H1 (cell line): Measurements from ENCODE around the gene ZYG11B. TPM values are rescaled to one million over a fixed set of nuclear protein-coding genes. Genes with fewer than 3 reads are reported as not detected.

Experiments used
- CTCF ChIP-seq, 3 experiments: IDR thresholded peaks; 1 replicate in 2 of 3; 2 replicates in 1 of 3; pipeline versions ENCODE4 v1.5.1 to v1.6.1; 2011; ENCODE audit warnings: low read length in 3 of 3, mild to moderate bottlenecking in 3 of 3, inconsistent platforms in 2 of 3, low read depth in 1 of 3, moderate library complexity in 1 of 3; ENCODE audit not compliant: insufficient read depth in 1 of 3; ENCODE audit errors: control extremely low read depth in 1 of 3
- POLR2A ChIP-seq, 2 experiments: IDR thresholded peaks; 1 replicate in 1 of 2; 2 replicates in 1 of 2; pipeline ENCODE4 v1.6.1; 2011; ENCODE audit warnings: low read depth in 2 of 2, low read length in 2 of 2, mild to moderate bottlenecking in 2 of 2; ENCODE audit errors: control extremely low read depth in 1 of 2
- RAD21 ChIP-seq, 2 experiments: IDR thresholded peaks in 1 of 2; conservative IDR thresholded peaks in 1 of 2; 2 replicates each; pipeline ENCODE4 v1.6.1; 2011; ENCODE audit warnings: low read depth in 2 of 2, low read length in 2 of 2, improper control_type of control experiment in 1 of 2, inconsistent platforms in 1 of 2, mild to moderate bottlenecking in 1 of 2, moderate library complexity in 1 of 2
- TEAD4 ChIP-seq: IDR thresholded peaks from 2 replicates; pipeline ENCODE4 v1.6.1; 2012; ENCODE audit warnings: low read depth, low read length, inconsistent platforms, mixed read lengths
- polyA plus RNA-seq, 7 experiments: library from polyadenylated mRNA; depleted of rRNA in 3 of 7; stranded (reverse) in 5 of 7; unstranded in 2 of 7; fragments of >200 nt in 5 of 7; fragments of 200-250 nt in 2 of 7; gene quantifications; 1 replicate in 5 of 7; 2 replicates in 1 of 7; 4 replicates in 1 of 7; pipeline versions ENCODE4 v1.2.1 to v1.2.3, GENCODE V29; 2011 to 2013; ENCODE audit warnings: missing spikeins in 2 of 7, mixed read lengths in 2 of 7
- total RNA-seq: library from RNA; stranded (reverse); fragmentation: NEBNext Ultra II Directional; extraction: Animal tissue kit (Norgen Biotek cat#: 25700); gene quantifications from 2 replicates; pipeline ENCODE4 v1.2.1, GENCODE V29; 2021

ZYG11B gene
- total and polyA plus RNA-seq, 2 of the 8 experiments (the other 6 are each of a cell fraction or from before 2014, with no cell fraction given), result 4.4 to 20.9 TPM

- TF ChIP-seq POLR2A (IDR thresholded peaks at IDR 0.05; ENCODE audit: control extremely low read depth in 1 of 2, low read depth in 2 of 2, low read length in 2 of 2) (no peak), RAD21 (IDR thresholded peaks at IDR 0.05 in 1 of 2, conservative IDR thresholded peaks at IDR 0.05 in 1 of 2; ENCODE audit: low read depth in 2 of 2, low read length in 2 of 2) (no peak), TEAD4 (no peak), CTCF (IDR thresholded peaks at IDR 0.05; ENCODE audit: control extremely low read depth in 1 of 3, insufficient read depth in 1 of 3, low read depth in 1 of 3, low read length in 3 of 3) (no peak)
These were observed 26.2 kb downstream of the ZYG11B start (continued) for GRCh38 chr1:52752484-52752826.
